HCT116 (cell line): ENCODE data around the gene SPATA31E1. TPM values are rescaled to one million over a fixed set of nuclear protein-coding genes. Genes with fewer than 3 reads are reported as not detected.

ENCODE experiments used
- ATAC-seq: fragments of 200-7000 bp; cut with Tn5 transposase; 2 replicates; pipeline ENCODE4 v1.9.1; 2020; ENCODE audit warnings: mild to moderate bottlenecking, moderate library complexity
- BruUV-seq: library from RNA; stranded (reverse); fragments of 400-500 nt; replicated peaks from 2 replicates; lab custom pipeline; 2021; lab: Mats Ljungman, UMichigan
- CTCF ChIA-PET: fragments of 300-600 bp; sonication (Branson Sonifier 250); formaldehyde crosslinking; loops from one replicate; lab custom pipeline; 2021; ENCODE audit warnings: antibody characterized with exemption; lab: Charles Lee
- POLR2A ChIA-PET: fragments of 300-600, 350-600 bp; sonication (Branson Sonifier 250); formaldehyde crosslinking; loops from one replicate; lab custom pipeline; 2021; ENCODE audit warnings: antibody characterized with exemption; lab: Charles Lee
- RAD21 ChIA-PET, 2 experiments: fragments of 300-600 bp; sonication (Branson Sonifier 250); formaldehyde crosslinking; loops; one replicate each; lab custom pipeline; 2023; ENCODE audit warnings: low total read pairs in 2 of 2; ENCODE audit not compliant: uncharacterized antibody in 2 of 2, unreplicated experiment in 2 of 2, low non-redundant PET in 1 of 2; lab: Charles Lee
- DNase-seq: peaks from one replicate; pipeline ENCODE4 v3.0.0-alpha.2; 2010; ENCODE audit warnings: low read depth, low spot score
- H2AFZ ChIP-seq: fragments of 200-600 bp; shearing (Covaris generic), sonication (generic); 2 replicates; pipeline ENCODE4 v1.6.1; 2017; ENCODE audit warnings: low read depth, mixed run types, mixed read lengths, antibody characterized with exemption, low read length; ENCODE audit not compliant: poor library complexity, severe bottlenecking
- H3K27ac ChIP-seq: 2 replicates; pipeline ENCODE4 v1.5.1; 2012; ENCODE audit warnings: low read depth, low read length
- H3K27me3 ChIP-seq: fragments of 200-600 bp; sonication (generic); 2 replicates; pipeline ENCODE4 v1.6.1; 2016; ENCODE audit warnings: mixed run types, low read length, mixed read lengths; ENCODE audit not compliant: insufficient read depth
- H3K36me3 ChIP-seq, 2 experiments: fragments of 200-500 bp in 1 of 2; fragments of 200-600 bp in 1 of 2; sonication (Bioruptor generic) in 1 of 2; sonication (generic) in 1 of 2; 2 replicates each; pipeline versions ENCODE4 v1.5.1 to v1.6.1; 2014 to 2016; ENCODE audit warnings: low read length in 2 of 2, inconsistent platforms in 1 of 2, mixed read lengths in 1 of 2, mixed run types in 1 of 2; ENCODE audit not compliant: insufficient read depth in 2 of 2, control insufficient read depth in 1 of 2
- H3K4me1 ChIP-seq, 2 experiments: fragments of 200-600 bp in 1 of 2; sonication (generic) in 1 of 2; 2 replicates each; pipeline versions ENCODE4 v1.5.1 to v1.6.1; 2012 to 2017; ENCODE audit warnings: low read length in 2 of 2, inconsistent platforms in 1 of 2, mild to moderate bottlenecking in 1 of 2, mixed read lengths in 1 of 2, mixed run types in 1 of 2, moderate library complexity in 1 of 2; ENCODE audit not compliant: insufficient read depth in 2 of 2, control insufficient read depth in 1 of 2
- H3K4me2 ChIP-seq: fragments of 200-600 bp; sonication (generic); 2 replicates; pipeline ENCODE4 v1.6.1; 2017; ENCODE audit warnings: mixed run types, low read length, mixed read lengths
- H3K4me3 ChIP-seq, 2 experiments: fragments of 200-600 bp in 1 of 2; sonication (generic) in 1 of 2; replicated peaks in 1 of 2; 2 replicates each; pipeline ENCODE4 v1.5.1; 2011 to 2016; ENCODE audit warnings: low read length in 2 of 2, control low read depth in 1 of 2, low read depth in 1 of 2, mild to moderate bottlenecking in 1 of 2, mixed read lengths in 1 of 2, mixed run types in 1 of 2
- H3K79me2 ChIP-seq: fragments of 200-600 bp; sonication (generic); 2 replicates; pipeline ENCODE4 v1.6.1; 2017; ENCODE audit warnings: mild to moderate bottlenecking, mixed run types, low read length, moderate library complexity, mixed read lengths; ENCODE audit not compliant: insufficient read depth
- H3K9ac ChIP-seq: fragments of 200-600 bp; sonication (generic); 2 replicates; pipeline ENCODE4 v1.6.1; 2016; ENCODE audit warnings: low read length, mixed read lengths
- H3K9me2 ChIP-seq: fragments of 200-600 bp; sonication (generic), shearing (Covaris generic); 2 replicates; pipeline ENCODE4 v1.6.1; 2017; ENCODE audit warnings: mixed run types, mild to moderate bottlenecking, moderate library complexity; ENCODE audit not compliant: insufficient read depth
- H3K9me3 ChIP-seq, 2 experiments: fragments of 200-500 bp in 1 of 2; fragments of 200-600 bp in 1 of 2; sonication (Bioruptor generic) in 1 of 2; sonication (generic) in 1 of 2; 2 replicates each; pipeline ENCODE4 v1.6.1; 2014 to 2017; ENCODE audit warnings: low read length in 2 of 2, mixed read lengths in 2 of 2, inconsistent platforms in 1 of 2, low read depth in 1 of 2, mild to moderate bottlenecking in 1 of 2, mixed run types in 1 of 2, moderate library complexity in 1 of 2; ENCODE audit not compliant: control insufficient read depth in 1 of 2, insufficient read depth in 1 of 2
- H4K20me1 ChIP-seq: fragments of 200-600 bp; sonication (generic), shearing (Covaris generic); 2 replicates; pipeline ENCODE4 v1.6.1; 2017; ENCODE audit warnings: mixed run types, mild to moderate bottlenecking, moderate library complexity; ENCODE audit not compliant: insufficient read depth
- CEBPB ChIP-seq: IDR thresholded peaks from 2 replicates; pipeline ENCODE4 v1.6.1; 2012; ENCODE audit warnings: low read depth
- EGR1 ChIP-seq: IDR thresholded peaks from 2 replicates; pipeline ENCODE4 v1.6.1; 2012; ENCODE audit warnings: low read depth
- ELF1 ChIP-seq: IDR thresholded peaks from 2 replicates; pipeline ENCODE4 v1.6.1; 2012; ENCODE audit warnings: low read depth, borderline replicate concordance
- EZH2 ChIP-seq: fragments of 200-600 bp; sonication (generic); IDR thresholded peaks from 2 replicates; pipeline ENCODE4 v1.6.1; 2017; ENCODE audit warnings: antibody characterized with exemption, mixed run types
- FOSL1 ChIP-seq: IDR thresholded peaks from 2 replicates; pipeline ENCODE4 v1.6.1; 2012; ENCODE audit warnings: low read depth
- POLR2AphosphoS5 ChIP-seq: IDR thresholded peaks from 2 replicates; pipeline ENCODE4 v1.6.1; 2011; ENCODE audit warnings: mild to moderate bottlenecking, low read depth, low read length, moderate library complexity
- RAD21 ChIP-seq: IDR thresholded peaks from 2 replicates; pipeline ENCODE4 v1.6.1; 2012; ENCODE audit warnings: low read depth, mild to moderate bottlenecking
- SIN3A ChIP-seq: IDR thresholded peaks from 2 replicates; pipeline ENCODE4 v1.6.1; 2012; ENCODE audit warnings: low read depth
- ZFX ChIP-seq: fragments of 450-650 bp; IDR thresholded peaks from 2 replicates; pipeline ENCODE4 v1.6.1; 2017
- intact Hi-C: fragments of 100-400 bp; cut with micrococcal nuclease; formaldehyde crosslinking; loops from 2 replicates; pipeline ENCODE4 v1.10.0; 2022
- total RNA-seq: library from RNA; stranded (reverse); gene quantifications from one replicate; pipeline ENCODE4 v1.2.1, GENCODE V29; 2021; ENCODE audit not compliant: unreplicated experiment
- TF ChIP-seq, protein P1 (sequence below): IDR thresholded peaks from 2 replicates; pipeline ENCODE4 v1.6.1; 2011; ENCODE audit warnings: mild to moderate bottlenecking, low read length, moderate library complexity; ENCODE audit not compliant: insufficient replicate concordance; ENCODE audit errors: extremely low read depth
- TF ChIP-seq, protein P2 (sequence below), 3 experiments: fragments of 200-600 bp in 1 of 3; sonication (generic) in 1 of 3; IDR thresholded peaks in 2 of 3; conservative IDR thresholded peaks in 1 of 3; 2 replicates each; pipeline ENCODE4 v1.5.1; 2012 to 2017; ENCODE audit warnings: low read depth in 2 of 3, low read length in 2 of 3, antibody characterized with exemption in 1 of 3, borderline replicate concordance in 1 of 3, control low read depth in 1 of 3, mild to moderate bottlenecking in 1 of 3, mixed read lengths in 1 of 3, mixed run types in 1 of 3, moderate library complexity in 1 of 3; ENCODE audit not compliant: insufficient read depth in 1 of 3

SPATA31E1 gene
- total RNA-seq, 1 experiment from 2014 or later = not detected

DNA sequence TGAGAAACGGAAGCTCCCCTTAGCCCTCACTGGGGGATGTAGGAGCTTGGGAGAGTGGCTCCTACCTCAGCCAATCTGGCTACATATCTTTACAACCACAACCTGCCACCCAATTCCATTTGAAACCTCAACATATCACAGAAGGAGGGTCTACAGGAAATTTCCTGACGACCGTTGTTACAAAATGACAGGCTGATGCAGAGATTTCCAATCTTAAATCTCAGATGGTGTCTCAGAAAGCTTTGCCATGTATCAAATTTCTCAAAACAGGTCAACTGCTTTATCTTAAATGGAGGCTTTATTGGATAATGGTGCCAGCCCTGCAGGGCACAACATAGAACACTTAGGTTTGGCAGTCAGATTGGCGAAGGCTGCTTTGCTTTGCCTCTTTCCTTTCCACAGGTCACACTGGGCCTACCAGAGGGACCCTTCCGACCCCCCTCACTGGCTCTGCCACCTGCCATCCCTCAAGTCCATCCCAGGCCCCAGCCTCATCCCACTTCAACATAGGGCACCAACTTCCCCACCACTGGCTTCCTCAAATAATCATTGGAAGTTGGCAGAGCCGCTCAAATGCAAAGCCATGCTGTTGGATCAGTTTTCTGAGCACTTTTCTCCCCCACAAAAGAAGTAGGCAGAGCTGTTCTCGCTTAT lies 11.1 kb upstream of the SPATA31E1 start:
- ATAC-seq (no peak), DNase-seq (no peak)
- Histone ChIP-seq H3K4me3 (no peak overlapping the region), H3K9me2 (no peaks in the 10 kb centered on the region), H3K4me1 (peaks cover 0 to 12% of the 10 kb centered on the region in 2 experiments; a peak in 2 of 4 replicates), H3K9ac (no peak overlapping the region), H3K9me3 (no peaks in the 10 kb centered on the region), H3K4me2 (no peak overlapping the region), H3K36me3 (no peaks in the 10 kb centered on the region), H4K20me1 (no peaks in the 10 kb centered on the region), H2AFZ (no peak overlapping the region), H3K27ac (no peak overlapping the region)
- CTCF ChIA-PET = no interaction called here
- intact Hi-C loops = no loop called here
- no peak for TF ChIP-seq POLR2AphosphoS5
- TF ChIP-seq SIN3A = no peak
- no peak for TF ChIP-seq CEBPB
- TF ChIP-seq, all 23 proteins: peak for 0
- ChIA-PET RAD21 (no interaction called here), POLR2A (no interaction called here)
- no peaks in the 10 kb centered on the region for H3K79me2 ChIP-seq
- BruUV-seq = no TSS peak
- no peaks in the 10 kb centered on the region for H3K27me3 ChIP-seq

DNA sequence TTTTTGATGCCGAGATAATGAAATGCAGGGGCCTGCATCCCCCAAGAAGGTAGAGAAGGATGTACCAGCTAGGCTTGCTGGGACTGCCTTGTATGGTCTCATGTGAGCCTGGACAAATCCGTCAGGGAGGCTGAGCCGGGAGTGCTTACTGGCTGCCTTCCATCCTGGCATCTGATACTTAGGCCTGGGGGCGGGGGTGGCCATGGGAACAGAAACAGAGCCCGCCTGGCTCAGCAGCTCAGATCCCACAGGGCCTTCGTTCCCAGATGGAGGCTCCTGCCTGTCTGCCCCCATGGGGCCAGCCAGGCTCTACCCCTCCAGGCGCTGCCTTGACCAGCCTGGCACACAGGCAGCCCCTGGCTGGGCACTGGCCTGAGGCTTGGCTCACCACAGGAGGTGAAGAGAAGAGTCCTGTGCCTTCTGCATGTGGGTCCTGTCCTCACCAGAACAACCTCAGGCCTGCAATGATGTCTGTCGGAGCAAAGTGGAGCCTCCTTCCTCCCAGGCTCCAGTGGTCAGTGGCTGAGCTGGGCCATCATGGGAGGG lies 10.5 kb upstream of the SPATA31E1 start:
- H3K9me2 ChIP-seq = no peaks in the 10 kb centered on the region
- CTCF ChIA-PET = no interaction called here
- H4K20me1 ChIP-seq = no peaks in the 10 kb centered on the region
- POLR2A ChIA-PET = no interaction called here
- no peak for ATAC-seq
- RAD21 ChIA-PET = no interaction called here
- H3K36me3 ChIP-seq = no peaks in the 10 kb centered on the region
- no peaks in the 10 kb centered on the region for H3K27me3 ChIP-seq
- no peak overlapping the region for H2AFZ ChIP-seq
- peaks cover 0 to 12% of the 10 kb centered on the region in 2 experiments; a peak in 2 of 4 replicates for H3K4me1 ChIP-seq
- H3K27ac ChIP-seq = no peak overlapping the region
- H3K4me3 ChIP-seq = no peak overlapping the region
- H3K4me2 ChIP-seq = no peak overlapping the region
- H3K79me2 ChIP-seq = no peaks in the 10 kb centered on the region
- no peak overlapping the region for H3K9ac ChIP-seq
- intact Hi-C loops = no loop called here
- no peak for DNase-seq
- no peaks in the 10 kb centered on the region for H3K9me3 ChIP-seq
- TF ChIP-seq POLR2AphosphoS5 = no peak
- TF ChIP-seq ELF1 = no peak
- no peak for TF ChIP-seq EGR1
- no peak for TF ChIP-seq CEBPB
- TF ChIP-seq RAD21 = no peak
- TF ChIP-seq, protein P1, sequence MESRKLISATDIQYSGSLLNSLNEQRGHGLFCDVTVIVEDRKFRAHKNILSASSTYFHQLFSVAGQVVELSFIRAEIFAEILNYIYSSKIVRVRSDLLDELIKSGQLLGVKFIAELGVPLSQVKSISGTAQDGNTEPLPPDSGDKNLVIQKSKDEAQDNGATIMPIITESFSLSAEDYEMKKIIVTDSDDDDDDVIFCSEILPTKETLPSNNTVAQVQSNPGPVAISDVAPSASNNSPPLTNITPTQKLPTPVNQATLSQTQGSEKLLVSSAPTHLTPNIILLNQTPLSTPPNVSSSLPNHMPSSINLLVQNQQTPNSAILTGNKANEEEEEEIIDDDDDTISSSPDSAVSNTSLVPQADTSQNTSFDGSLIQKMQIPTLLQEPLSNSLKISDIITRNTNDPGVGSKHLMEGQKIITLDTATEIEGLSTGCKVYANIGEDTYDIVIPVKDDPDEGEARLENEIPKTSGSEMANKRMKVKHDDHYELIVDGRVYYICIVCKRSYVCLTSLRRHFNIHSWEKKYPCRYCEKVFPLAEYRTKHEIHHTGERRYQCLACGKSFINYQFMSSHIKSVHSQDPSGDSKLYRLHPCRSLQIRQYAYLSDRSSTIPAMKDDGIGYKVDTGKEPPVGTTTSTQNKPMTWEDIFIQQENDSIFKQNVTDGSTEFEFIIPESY = no peak
- TF ChIP-seq, protein P2, sequence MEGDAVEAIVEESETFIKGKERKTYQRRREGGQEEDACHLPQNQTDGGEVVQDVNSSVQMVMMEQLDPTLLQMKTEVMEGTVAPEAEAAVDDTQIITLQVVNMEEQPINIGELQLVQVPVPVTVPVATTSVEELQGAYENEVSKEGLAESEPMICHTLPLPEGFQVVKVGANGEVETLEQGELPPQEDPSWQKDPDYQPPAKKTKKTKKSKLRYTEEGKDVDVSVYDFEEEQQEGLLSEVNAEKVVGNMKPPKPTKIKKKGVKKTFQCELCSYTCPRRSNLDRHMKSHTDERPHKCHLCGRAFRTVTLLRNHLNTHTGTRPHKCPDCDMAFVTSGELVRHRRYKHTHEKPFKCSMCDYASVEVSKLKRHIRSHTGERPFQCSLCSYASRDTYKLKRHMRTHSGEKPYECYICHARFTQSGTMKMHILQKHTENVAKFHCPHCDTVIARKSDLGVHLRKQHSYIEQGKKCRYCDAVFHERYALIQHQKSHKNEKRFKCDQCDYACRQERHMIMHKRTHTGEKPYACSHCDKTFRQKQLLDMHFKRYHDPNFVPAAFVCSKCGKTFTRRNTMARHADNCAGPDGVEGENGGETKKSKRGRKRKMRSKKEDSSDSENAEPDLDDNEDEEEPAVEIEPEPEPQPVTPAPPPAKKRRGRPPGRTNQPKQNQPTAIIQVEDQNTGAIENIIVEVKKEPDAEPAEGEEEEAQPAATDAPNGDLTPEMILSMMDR (IDR thresholded peaks at IDR 0.05 in 2 of 3, conservative IDR thresholded peaks at IDR 0.05 in 1 of 3; ENCODE audit: borderline replicate concordance in 1 of 3, insufficient read depth in 1 of 3, low read depth in 2 of 3, low read length in 2 of 3) = no peak
- no peak for TF ChIP-seq FOSL1
- TF ChIP-seq ZFX = no peak
- TF ChIP-seq EZH2 = no peak
- no TSS peak for BruUV-seq
